ENCODE data around the gene AGAP6. TPM values are rescaled to one million over a fixed set of nuclear protein-coding genes. Genes with fewer than 3 reads are reported as not detected.
"Not testable (repeated sequence)": the region's sequence is repeated elsewhere in the genome, so short reads cannot be mapped to it uniquely, and the experiment has no call there.

Gene AGAP6
- total RNA-seq, 1 experiment from 2014 or later = 13.4 TPM

- not testable (repeated sequence) for H2BK15ac ChIP-seq (ENCODE audit: low read depth, low read length); H2BK20ac ChIP-seq (ENCODE audit: low read depth, low read length, poor library complexity, severe bottlenecking); H4K8ac ChIP-seq (replicated peaks; ENCODE audit: insufficient read length, low read depth, low read length); H3K56ac ChIP-seq (ENCODE audit: insufficient read length, low read depth, low read length); H3K9me3 ChIP-seq (ENCODE audit: control insufficient read depth, low read depth, low read length); H4K5ac ChIP-seq (ENCODE audit: insufficient read length, low read depth, low read length); H3K18ac ChIP-seq (ENCODE audit: insufficient read length, low read depth, low read length); H3K27me3 ChIP-seq (ENCODE audit: insufficient read depth, low read length); H3T11ph ChIP-seq (ENCODE audit: low read length); H2BK12ac ChIP-seq (ENCODE audit: insufficient read length, low read depth, low read length); H3K27ac Mint-ChIP-seq; H4K91ac ChIP-seq (ENCODE audit: insufficient read length, low read depth, low read length); H3K27me3 Mint-ChIP-seq (ENCODE audit: low read depth); H3K79me1 ChIP-seq (ENCODE audit: insufficient read depth, low read depth, low read length, poor library complexity, severe bottlenecking); H3K9ac ChIP-seq (ENCODE audit: extremely low read depth, insufficient read length, low read length); H3K23ac ChIP-seq (ENCODE audit: insufficient read length, low read depth, low read length); H3K4me1 Mint-ChIP-seq; H3K9me3 Mint-ChIP-seq; H3K14ac ChIP-seq (ENCODE audit: insufficient read depth, low read length); H2BK120ac ChIP-seq (ENCODE audit: low read depth, low read length, poor library complexity, severe bottlenecking); H2AFZ ChIP-seq (ENCODE audit: low read length); H3K4ac ChIP-seq (ENCODE audit: low read depth, low read length); H4K20me1 ChIP-seq (ENCODE audit: control insufficient read depth, insufficient read depth, insufficient read length); H3K4me1 ChIP-seq (ENCODE audit: insufficient read depth, low read length); H2BK5ac ChIP-seq (ENCODE audit: insufficient read length, low read length); H3K4me2 ChIP-seq (ENCODE audit: insufficient read depth, insufficient read length, low read length); H3K27ac ChIP-seq (ENCODE audit: insufficient read length, low read depth, low read length); H3K23me2 ChIP-seq (ENCODE audit: insufficient read length, low read depth, low read length, poor library complexity, severe bottlenecking); H3K79me2 ChIP-seq (ENCODE audit: insufficient read depth, low read length); H2AK5ac ChIP-seq (ENCODE audit: insufficient read length, low read length); H3K4me3 Mint-ChIP-seq; DNase-seq
- peaks cover 3 to 13% (median 9%) of the 10 kb centered on the region in 3 experiments; a peak in 5 of 7 replicates for H3K36me3 Mint-ChIP-seq (ENCODE audit: insufficient read depth in 1 of 3, low read depth in 3 of 3)
- WGBS (ENCODE audit: extremely low coverage, insufficient read length, low lambda C conversion rate) = no CpG with 5 or more reads among the region's 3 CpGs
These were observed 10.4 kb upstream of the AGAP6 start for GRCh38 chr10:49977756-49978155.

- not testable (repeated sequence) for H3K9ac ChIP-seq (ENCODE audit: extremely low read depth, insufficient read length, low read length); H3K18ac ChIP-seq (ENCODE audit: insufficient read length, low read depth, low read length); DNase-seq; H4K5ac ChIP-seq (ENCODE audit: insufficient read length, low read depth, low read length); H3K79me1 ChIP-seq (ENCODE audit: insufficient read depth, low read depth, low read length, poor library complexity, severe bottlenecking); H3K56ac ChIP-seq (ENCODE audit: insufficient read length, low read depth, low read length); H3K36me3 Mint-ChIP-seq (ENCODE audit: insufficient read depth in 1 of 3, low read depth in 3 of 3); H3K4me2 ChIP-seq (ENCODE audit: insufficient read depth, insufficient read length, low read length); H3K27ac ChIP-seq (ENCODE audit: insufficient read length, low read depth, low read length); H4K91ac ChIP-seq (ENCODE audit: insufficient read length, low read depth, low read length); H3K23ac ChIP-seq (ENCODE audit: insufficient read length, low read depth, low read length); H3K27me3 Mint-ChIP-seq (ENCODE audit: low read depth); H3K14ac ChIP-seq (ENCODE audit: insufficient read depth, low read length); H2BK15ac ChIP-seq (ENCODE audit: low read depth, low read length); H2BK20ac ChIP-seq (ENCODE audit: low read depth, low read length, poor library complexity, severe bottlenecking); H4K20me1 ChIP-seq (ENCODE audit: control insufficient read depth, insufficient read depth, insufficient read length); H3K23me2 ChIP-seq (ENCODE audit: insufficient read length, low read depth, low read length, poor library complexity, severe bottlenecking); H2BK5ac ChIP-seq (ENCODE audit: insufficient read length, low read length); H3K27me3 ChIP-seq (ENCODE audit: insufficient read depth, low read length); H3K27ac Mint-ChIP-seq; H3K4me1 Mint-ChIP-seq; H3K4me3 Mint-ChIP-seq; H3K79me2 ChIP-seq (ENCODE audit: insufficient read depth, low read length); H4K8ac ChIP-seq (replicated peaks; ENCODE audit: insufficient read length, low read depth, low read length); H2AK5ac ChIP-seq (ENCODE audit: insufficient read length, low read length); H2AFZ ChIP-seq (ENCODE audit: low read length); H2BK12ac ChIP-seq (ENCODE audit: insufficient read length, low read depth, low read length); H3K4me1 ChIP-seq (ENCODE audit: insufficient read depth, low read length); H3K9me3 ChIP-seq (ENCODE audit: control insufficient read depth, low read depth, low read length); H2BK120ac ChIP-seq (ENCODE audit: low read depth, low read length, poor library complexity, severe bottlenecking); H3K9me3 Mint-ChIP-seq; H3K4ac ChIP-seq (ENCODE audit: low read depth, low read length); H3T11ph ChIP-seq (ENCODE audit: low read length)
- no CpG with 5 or more reads among the region's 3 CpGs for WGBS (ENCODE audit: extremely low coverage, insufficient read length, low lambda C conversion rate)
These were observed 999 bp upstream of the AGAP6 start for GRCh38 chr10:49987207-49987606.
